GM20000 (cell line): ENCODE data around the gene TEX54.

Source experiments
- DNase-seq: peaks from one replicate; pipeline ENCODE4 v3.0.0; 2012; ENCODE audit warnings: low spot score
- CTCF ChIP-seq: IDR thresholded peaks from 2 replicates; pipeline ENCODE4 v1.5.1; 2012; ENCODE audit warnings: mild to moderate bottlenecking, control low read depth; ENCODE audit errors: extremely low read depth, missing control alignments

TEX54 gene

GRCh38 chr11:62811659-62812058 is 21.0 kb downstream of the TEX54 start:
- DNase-seq = no peak
- no peak for TF ChIP-seq CTCF

GRCh38 chr11:62810748-62811147 is 21.9 kb downstream of the TEX54 start:
- DNase-seq = no peak
- no peak for TF ChIP-seq CTCF

- TF ChIP-seq CTCF = no peak
- DNase-seq = no peak
These were observed 26.0 kb downstream of the TEX54 start for GRCh38 chr11:62806611-62807121.

- no peak for TF ChIP-seq CTCF
- peak; percentile 28 for DNase-seq
These were observed 26.6 kb downstream of the TEX54 start for GRCh38 chr11:62805961-62806441.

GRCh38 chr11:62805076-62805892 is 27.4 kb downstream of the TEX54 start, which contains the start of gene NXF1:
Gene NXF1 (minus strand): TSS chr11:62805440. CDS start chr11:62805356, 84 bp downstream.
- no peak for TF ChIP-seq CTCF

GRCh38 chr11:62804310-62805075 is 28.1 kb downstream of the TEX54 start:
- peak; percentile 40 for DNase-seq
- no peak for TF ChIP-seq CTCF

More at GRCh38 chr11:62805076-62805892, 27.4 kb downstream of the TEX54 start, which contains the start of gene NXF1:
- DNase-seq = peak; percentile 99

- DNase-seq = no peak
- TF ChIP-seq CTCF = no peak
These were observed 31.6 kb downstream of the TEX54 start for GRCh38 chr11:62801071-62801470.
